H1 (cell line): ENCODE measurements around the gene GGT7. TPM values are rescaled to one million over a fixed set of nuclear protein-coding genes. Genes with fewer than 3 reads are reported as not detected.

ENCODE experiments used
- CTCF ChIA-PET: fragments of 300-600 bp; sonication (Branson Sonifier 250); formaldehyde crosslinking; loops from one replicate; lab custom pipeline; 2021; ENCODE audit not compliant: partially characterized antibody; lab: Charles Lee
- POLR2A ChIA-PET: fragments of 300-600 bp; sonication (Branson Sonifier 250); formaldehyde crosslinking; loops from one replicate; lab custom pipeline; 2021; ENCODE audit warnings: inconsistent platforms; ENCODE audit not compliant: partially characterized antibody; lab: Charles Lee
- DNase-seq, 2 experiments: peaks; one replicate each; pipeline versions ENCODE4 v3.0.0 to v3.0.0-alpha.2; 2010 to 2022; ENCODE audit warnings: low spot score in 2 of 2, low read depth in 1 of 2, mixed read lengths in 1 of 2
- FAIRE-seq: peaks from 2 replicates; lab custom pipeline; 2011; peaks lifted over from hg19 to GRCh38; lab: Jason Lieb, UNC
- H2AFZ ChIP-seq: 2 replicates; pipeline ENCODE4 v1.8.1; 2012; ENCODE audit warnings: low read length, inconsistent platforms
- H2AK5ac ChIP-seq: 2 replicates; pipeline ENCODE4 v1.6.1; 2013; ENCODE audit warnings: low read depth, low read length
- H2BK120ac ChIP-seq: replicated peaks from 2 replicates; pipeline ENCODE3; 2013; ENCODE audit warnings: low read depth, low read length, inconsistent platforms
- H2BK12ac ChIP-seq: 2 replicates; pipeline ENCODE4 v1.6.1; 2013; ENCODE audit warnings: low read depth, low read length
- H2BK15ac ChIP-seq: 2 replicates; pipeline ENCODE4 v1.6.1; 2013; ENCODE audit warnings: low read length
- H2BK20ac ChIP-seq: 2 replicates; pipeline ENCODE4 v1.6.1; 2013; ENCODE audit warnings: low read length
- H2BK5ac ChIP-seq: 2 replicates; pipeline ENCODE4 v1.6.1; 2013; ENCODE audit warnings: low read depth, low read length
- H3K14ac ChIP-seq: 2 replicates; pipeline ENCODE4 v1.6.1; 2013; ENCODE audit warnings: inconsistent platforms; ENCODE audit not compliant: insufficient read length
- H3K18ac ChIP-seq: 2 replicates; pipeline ENCODE4 v1.6.1; 2013; ENCODE audit warnings: low read length; ENCODE audit errors: extremely low read depth
- H3K23ac ChIP-seq: 2 replicates; pipeline ENCODE4 v1.6.1; 2013; ENCODE audit warnings: inconsistent platforms; ENCODE audit not compliant: insufficient read length
- H3K23me2 ChIP-seq: 2 replicates; pipeline ENCODE4 v1.6.1; 2013; ENCODE audit warnings: low read depth, low read length
- H3K27ac ChIP-seq: 2 replicates; pipeline ENCODE4 v1.6.1; 2011; ENCODE audit warnings: low read depth, low read length, inconsistent platforms
- H3K27me3 ChIP-seq, 4 experiments: replicated peaks in 1 of 4; 1 replicate in 1 of 4; 2 replicates in 3 of 4; pipeline versions ENCODE4 v1.6.1 to v1.8.1; 2011 to 2013; ENCODE audit warnings: low read length in 3 of 4, mild to moderate bottlenecking in 3 of 4, inconsistent platforms in 2 of 4, mixed read lengths in 2 of 4, moderate library complexity in 1 of 4; ENCODE audit not compliant: control insufficient read depth in 3 of 4, insufficient read depth in 3 of 4; ENCODE audit errors: extremely low read depth in 1 of 4
- H3K36me3 ChIP-seq, 4 experiments: 2 replicates each; pipeline versions ENCODE4 v1.6.1 to v1.8.1; 2011 to 2013; ENCODE audit warnings: mild to moderate bottlenecking in 4 of 4, low read length in 3 of 4, moderate library complexity in 2 of 4, control low read depth in 1 of 4, inconsistent platforms in 1 of 4; ENCODE audit not compliant: insufficient read depth in 4 of 4, control insufficient read depth in 2 of 4
- H3K4ac ChIP-seq: replicated peaks from 2 replicates; pipeline ENCODE3; 2013; ENCODE audit warnings: low read length, low read depth, mixed read lengths, inconsistent platforms; ENCODE audit not compliant: insufficient read length
- H3K4me1 ChIP-seq, 4 experiments: replicated peaks in 1 of 4; 1 replicate in 1 of 4; 2 replicates in 3 of 4; pipeline versions ENCODE4 v1.6.1 to v1.8.1; 2011 to 2013; ENCODE audit warnings: low read length in 3 of 4, inconsistent platforms in 2 of 4, mixed read lengths in 1 of 4; ENCODE audit not compliant: insufficient read depth in 4 of 4, control insufficient read depth in 3 of 4
- H3K4me2 ChIP-seq, 2 experiments: 2 replicates each; pipeline versions ENCODE4 v1.6.1 to v1.8.1; 2011 to 2013; ENCODE audit warnings: low read depth in 2 of 2, low read length in 2 of 2, control low read depth in 1 of 2, inconsistent platforms in 1 of 2, mild to moderate bottlenecking in 1 of 2; ENCODE audit not compliant: insufficient read depth in 1 of 2
- H3K4me3 ChIP-seq, 4 experiments: fragments of 200-600, 300-600 bp in 1 of 4; sonication (generic), shearing (Covaris generic), sonication (Bioruptor Twin) in 1 of 4; 2 replicates each; pipeline versions ENCODE4 v1.5.1 to v1.8.1; 2011 to 2016; ENCODE audit warnings: low read length in 4 of 4, low read depth in 3 of 4, control low read depth in 2 of 4, inconsistent platforms in 2 of 4, mild to moderate bottlenecking in 2 of 4, mixed read lengths in 1 of 4, moderate library complexity in 1 of 4; ENCODE audit not compliant: insufficient read depth in 2 of 4; ENCODE audit errors: extremely low read depth in 1 of 4
- H3K56ac ChIP-seq: replicated peaks from 2 replicates; pipeline ENCODE3; 2013; ENCODE audit warnings: low read depth, mild to moderate bottlenecking, mixed read lengths, low read length, inconsistent platforms; ENCODE audit not compliant: insufficient read length
- H3K79me1 ChIP-seq: 2 replicates; pipeline ENCODE4 v1.6.1; 2013; ENCODE audit warnings: low read depth, low read length, control low read depth
- H3K79me2 ChIP-seq, 2 experiments: 2 replicates each; pipeline versions ENCODE4 v1.6.1 to v1.8.1; 2012 to 2013; ENCODE audit warnings: low read length in 2 of 2, mild to moderate bottlenecking in 2 of 2, inconsistent platforms in 1 of 2; ENCODE audit not compliant: insufficient read depth in 2 of 2, control insufficient read depth in 1 of 2
- H3K9ac ChIP-seq, 4 experiments: replicated peaks in 1 of 4; 1 replicate in 1 of 4; 2 replicates in 3 of 4; pipeline versions ENCODE4 v1.6.1 to v1.8.1; 2011 to 2013; ENCODE audit warnings: low read depth in 3 of 4, low read length in 3 of 4, control low read depth in 2 of 4, mild to moderate bottlenecking in 2 of 4, moderate library complexity in 2 of 4, inconsistent platforms in 1 of 4; ENCODE audit errors: extremely low read depth in 1 of 4
- H3K9me3 ChIP-seq, 2 experiments: 2 replicates each; pipeline versions ENCODE4 v1.6.1 to v1.8.1; 2012 to 2013; ENCODE audit warnings: mild to moderate bottlenecking in 2 of 2, moderate library complexity in 2 of 2, control low read depth in 1 of 2, inconsistent platforms in 1 of 2, low read depth in 1 of 2, low read length in 1 of 2, mixed read lengths in 1 of 2; ENCODE audit not compliant: insufficient read depth in 2 of 2
- H4K20me1 ChIP-seq, 2 experiments: replicated peaks in 1 of 2; 2 replicates each; pipeline versions ENCODE3 to v1.8.1; 2011 to 2013; ENCODE audit warnings: inconsistent platforms in 2 of 2, low read length in 2 of 2, mild to moderate bottlenecking in 1 of 2; ENCODE audit not compliant: insufficient read depth in 2 of 2, control insufficient read depth in 1 of 2
- H4K5ac ChIP-seq: 2 replicates; pipeline ENCODE4 v1.6.1; 2013; ENCODE audit warnings: low read length, low read depth, mixed read lengths, inconsistent platforms; ENCODE audit not compliant: insufficient read length
- H4K8ac ChIP-seq: 2 replicates; pipeline ENCODE4 v1.8.0; 2013; ENCODE audit warnings: mild to moderate bottlenecking, moderate library complexity, low read length, inconsistent platforms; ENCODE audit not compliant: insufficient read depth; ENCODE audit errors: extremely low read depth
- H4K91ac ChIP-seq: replicated peaks from 2 replicates; pipeline ENCODE3; 2013; ENCODE audit warnings: low read length, mixed read lengths, inconsistent platforms; ENCODE audit not compliant: insufficient read length
- BCL11A ChIP-seq, 2 experiments: IDR thresholded peaks; one replicate each; pipeline ENCODE4 v1.6.1; 2011; ENCODE audit warnings: low read depth in 2 of 2, low read length in 2 of 2, mild to moderate bottlenecking in 2 of 2
- CHD1 ChIP-seq: IDR thresholded peaks from 2 replicates; pipeline ENCODE4 v1.6.1; 2012; ENCODE audit warnings: low read depth, low read length, improper control_type of control experiment
- CHD2 ChIP-seq: IDR thresholded peaks from 2 replicates; pipeline ENCODE4 v1.6.1; 2012; ENCODE audit warnings: low read length, improper control_type of control experiment
- E2F6 ChIP-seq: IDR thresholded peaks from 2 replicates; pipeline ENCODE4 v1.6.1; 2012; ENCODE audit warnings: inconsistent platforms
- GTF2F1 ChIP-seq: IDR thresholded peaks from 2 replicates; pipeline ENCODE4 v1.6.1; 2012; ENCODE audit warnings: low read depth, low read length, improper control_type of control experiment, borderline replicate concordance
- JUND ChIP-seq: IDR thresholded peaks from 2 replicates; pipeline ENCODE4 v1.6.1; 2011; ENCODE audit warnings: mild to moderate bottlenecking, improper control_type of control experiment, low read length
- RBBP5 ChIP-seq: IDR thresholded peaks from 2 replicates; pipeline ENCODE4 v1.7.1; 2012; ENCODE audit warnings: low read depth, mild to moderate bottlenecking, inconsistent platforms, low read length, moderate library complexity, borderline replicate concordance
- WGBS, 2 experiments: shearing (Covaris generic) in 1 of 2; methylation state at CpG; one replicate each; pipeline versions ENCODE4 v1.1.6 to v1.1.7; 2013 to 2015; ENCODE audit warnings: low lambda C conversion rate in 2 of 2, mixed read lengths in 2 of 2, inconsistent platforms in 1 of 2, low coverage in 1 of 2, missing lambda C conversion rate in 1 of 2; ENCODE audit not compliant: insufficient replicate concordance in 2 of 2, insufficient coverage in 1 of 2, insufficient read length in 1 of 2; ENCODE audit errors: extremely low coverage in 1 of 2, missing lambda C conversion rate in 1 of 2; 5-methylcytosine and 5-hydroxymethylcytosine counted together
- polyA plus RNA-seq, 7 experiments: library from polyadenylated mRNA; depleted of rRNA in 3 of 7; stranded (reverse) in 5 of 7; unstranded in 2 of 7; fragments of >200 nt in 5 of 7; fragments of 200-250 nt in 2 of 7; gene quantifications; 1 replicate in 5 of 7; 2 replicates in 1 of 7; 4 replicates in 1 of 7; pipeline versions ENCODE4 v1.2.1 to v1.2.3, GENCODE V29; 2011 to 2013; ENCODE audit warnings: missing spikeins in 2 of 7, mixed read lengths in 2 of 7
- total RNA-seq: library from RNA; stranded (reverse); fragmentation: NEBNext Ultra II Directional; extraction: Animal tissue kit (Norgen Biotek cat#: 25700); gene quantifications from 2 replicates; pipeline ENCODE4 v1.2.1, GENCODE V29; 2021

The GGT7 gene
- total and polyA plus RNA-seq, 2 of the 8 experiments (the other 6 are each of a cell fraction or from before 2014, with no cell fraction given): 20.2 to 25.5 TPM

- Histone ChIP-seq H3K14ac (no peak overlapping the region), H3K9ac (no peak overlapping the region), H4K8ac (no peak overlapping the region; the same call in 1 of the 2 replicates), H3K4me2 (no peak overlapping the region), H2BK12ac (no peak overlapping the region), H4K91ac (no peak overlapping the region), H3K56ac (no peak overlapping the region), H3K4me3 (no peak overlapping the region), H2AK5ac (no peak overlapping the region), H2BK5ac (no peak overlapping the region), H4K20me1 (no peaks in the 10 kb centered on the region), H3K27ac (no peak overlapping the region), H2AFZ (no peak overlapping the region), H3K79me2 (no peaks in the 10 kb centered on the region), H3K18ac (no peak overlapping the region), H3K9me3 (no peaks in the 10 kb centered on the region), H2BK120ac (no peak overlapping the region), H2BK20ac (no peak overlapping the region), H3K36me3 (peaks cover 0 to 10% (median 6%) of the 10 kb centered on the region in 4 experiments; a peak in 6 of 8 replicates), H3K23me2 (peaks cover 2% of the 10 kb centered on the region; the same call in 1 of the 2 replicates), H3K27me3 (no peaks in the 10 kb centered on the region; a peak in 1 of 7 replicates), H4K5ac (no peak overlapping the region), H3K79me1 (no peaks in the 10 kb centered on the region), H3K23ac (no peak overlapping the region), H3K4me1 (peaks cover 5 to 15% (median 7%) of the 10 kb centered on the region in 4 experiments; a peak in 6 of 7 replicates), H3K4ac (no peak overlapping the region), H2BK15ac (no peak overlapping the region)
- FAIRE-seq: no peak
- CTCF ChIA-PET: interaction anchor here (0.7 to 1.0 kb wide), 2 partner anchors 11 to 152 kb away, joined by 3 read pairs; no protein-coding TSS in a partner anchor
- POLR2A ChIA-PET: no interaction called here
- WGBS, 2 experiments: 89% methylated on average over 7 of the region's 9 CpGs; no CpG with 5 or more reads in 1 of the 2 experiments
- no peak for DNase-seq
- TF ChIP-seq RBBP5: no peak
- no peak for TF ChIP-seq CHD1
- no peak for TF ChIP-seq JUND
- no peak for TF ChIP-seq E2F6
- TF ChIP-seq CHD2: no peak
- TF ChIP-seq GTF2F1: no peak
- no peak for TF ChIP-seq BCL11A (IDR thresholded peaks at IDR 0.05; ENCODE audit: low read depth in 2 of 2, low read length in 2 of 2)
Observed at GRCh38 chr20:34859826-34860545, 12.7 kb downstream of the GGT7 start.
